Stimulated activated CD4-positive, alpha-beta T cell treated with anti-CD3 and anti-CD28 coated beads, TNF-alpha, amount 100 ng/mL, for 48 hours (primary cell): ENCODE data around the gene EIF3D.
"Not testable (repeated sequence)": the region's sequence is repeated elsewhere in the genome, so short reads cannot be mapped to it uniquely, and the experiment has no call there.

Experiments used
- DNase-seq, 3 donors: peaks; one replicate each; pipeline ENCODE4 v3.0.0-alpha.2; 2020; ENCODE audit warnings: low read depth in 3 of 3

Gene EIF3D

GRCh38 chr22:36550701-36551495 is 21.9 kb upstream of the EIF3D start:
- no peak for DNase-seq

- no peak for DNase-seq
These were observed 20.1 kb upstream of the EIF3D start for GRCh38 chr22:36549033-36549432.

- no peak for DNase-seq
These were observed 19.6 kb upstream of the EIF3D start for GRCh38 chr22:36548606-36549005.

GRCh38 chr22:36546932-36547331 is 18.0 kb upstream of the EIF3D start:
- no peak for DNase-seq

- DNase-seq = peak in 2 of 3 donors; percentile 7 to 31
These were observed 17.3 kb upstream of the EIF3D start for GRCh38 chr22:36546092-36546804.

- DNase-seq = no peak
These were observed 15.2 kb upstream of the EIF3D start for GRCh38 chr22:36544107-36544620.

- peak; percentile 16 to 47 (median 40) for DNase-seq
These were observed 13.0 kb upstream of the EIF3D start for GRCh38 chr22:36541831-36542411.

GRCh38 chr22:36540867-36541642 is 12.1 kb upstream of the EIF3D start:
- DNase-seq = no peak

- no peak for DNase-seq
These were observed 9.6 kb upstream of the EIF3D start for GRCh38 chr22:36538529-36538928.

GRCh38 chr22:36536717-36537116 is 7.8 kb upstream of the EIF3D start:
- no peak for DNase-seq

- DNase-seq = not testable (repeated sequence)
These were observed 4.4 kb upstream of the EIF3D start for GRCh38 chr22:36533320-36533719.

GRCh38 chr22:36532466-36532865 is 3.5 kb upstream of the EIF3D start:
- DNase-seq = no peak

- no peak for DNase-seq
These were observed 625 bp downstream of the EIF3D start for GRCh38 chr22:36528341-36528740.

GRCh38 chr22:36522662-36523061 is 6.3 kb downstream of the EIF3D start:
- DNase-seq = no peak

- DNase-seq = no peak
These were observed 8.5 kb downstream of the EIF3D start for GRCh38 chr22:36520423-36520822.

- not testable (repeated sequence) for DNase-seq
These were observed 9.1 kb downstream of the EIF3D start for GRCh38 chr22:36519906-36520305.

- DNase-seq = no peak
These were observed 14.2 kb downstream of the EIF3D start for GRCh38 chr22:36514766-36515165.

- no peak for DNase-seq
These were observed 16.0 kb downstream of the EIF3D start for GRCh38 chr22:36512991-36513390.

- no peak for DNase-seq
These were observed 16.6 kb downstream of the EIF3D start for GRCh38 chr22:36512333-36512732.

- DNase-seq = no peak
These were observed 17.7 kb downstream of the EIF3D start for GRCh38 chr22:36510966-36511881.

GRCh38 chr22:36510384-36510783 is 18.6 kb downstream of the EIF3D start:
- no peak for DNase-seq
